ENCODE data around the gene SLC25A26. TPM values are rescaled to one million over a fixed set of nuclear protein-coding genes. Genes with fewer than 3 reads are reported as not detected.

Gene SLC25A26
- total and polyA plus RNA-seq, 8 donors: 5.1 to 13.6 (median 9.9) TPM

- H3K4me1 ChIP-seq: peaks cover 0 to 11% (median 4%) of the 10 kb centered on the region in 3 donors
- no peak for TF ChIP-seq CTCF (IDR thresholded peaks at IDR 0.05)
- H3K36me3 ChIP-seq: peaks cover 4 to 93% (median 70%) of the 10 kb centered on the region in 3 donors
- no peak overlapping the region for H3K4me3 ChIP-seq
- intact Hi-C loops (cut with DNase I): no loop called here
- H3K9me3 ChIP-seq: no peaks in the 10 kb centered on the region
- FAIRE-seq: no peak
- no peak for ATAC-seq
- no peak for DNase-seq
- no peaks in the 10 kb centered on the region for H3K27me3 ChIP-seq
- 83 to 89% methylated on average over 10 of the region's 10 CpGs for WGBS, 2 donors
- H3K27ac ChIP-seq: peak overlapping the region in 1 of 4 donors; percentile 22
Observed at GRCh38 chr3:66382142-66382541, 161.3 kb downstream of the SLC25A26 start.

DNA sequence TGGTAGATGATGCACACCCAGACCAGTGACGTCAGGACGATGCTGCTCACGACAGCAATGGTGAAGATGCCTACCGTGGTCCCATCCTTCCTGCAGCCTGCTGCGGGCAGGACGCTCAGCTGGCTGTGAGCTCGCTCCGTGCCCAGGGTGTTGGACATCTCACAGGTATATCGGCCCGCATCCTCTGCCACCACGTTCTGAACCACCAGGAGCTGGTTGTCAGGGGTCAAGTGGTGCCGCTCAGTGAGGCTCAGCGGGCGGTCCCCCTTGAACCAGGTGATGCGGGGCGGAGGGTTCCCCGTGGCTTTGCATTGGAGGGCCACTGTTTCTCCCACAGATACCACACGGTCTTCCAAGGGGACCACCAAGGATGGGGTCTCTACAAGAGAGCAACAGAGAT is 162.2 kb downstream of the SLC25A26 start:
- Histone ChIP-seq H3K36me3 (peaks cover 4 to 85% (median 66%) of the 10 kb centered on the region in 3 donors), H3K27me3 (no peaks in the 10 kb centered on the region), H3K9me3 (no peaks in the 10 kb centered on the region), H3K4me3 (no peak overlapping the region), H3K27ac (no peak overlapping the region), H3K4me1 (peaks cover 0 to 3% (median 0%) of the 10 kb centered on the region in 3 donors)
- FAIRE-seq (no peak), DNase-seq (no peak), ATAC-seq (no peak)
- WGBS, 2 donors: 91 to 93% methylated on average over 18 of the region's 18 CpGs
- TF ChIP-seq CTCF (IDR thresholded peaks at IDR 0.05): no peak
- intact Hi-C loops (cut with DNase I): no loop called here

DNA sequence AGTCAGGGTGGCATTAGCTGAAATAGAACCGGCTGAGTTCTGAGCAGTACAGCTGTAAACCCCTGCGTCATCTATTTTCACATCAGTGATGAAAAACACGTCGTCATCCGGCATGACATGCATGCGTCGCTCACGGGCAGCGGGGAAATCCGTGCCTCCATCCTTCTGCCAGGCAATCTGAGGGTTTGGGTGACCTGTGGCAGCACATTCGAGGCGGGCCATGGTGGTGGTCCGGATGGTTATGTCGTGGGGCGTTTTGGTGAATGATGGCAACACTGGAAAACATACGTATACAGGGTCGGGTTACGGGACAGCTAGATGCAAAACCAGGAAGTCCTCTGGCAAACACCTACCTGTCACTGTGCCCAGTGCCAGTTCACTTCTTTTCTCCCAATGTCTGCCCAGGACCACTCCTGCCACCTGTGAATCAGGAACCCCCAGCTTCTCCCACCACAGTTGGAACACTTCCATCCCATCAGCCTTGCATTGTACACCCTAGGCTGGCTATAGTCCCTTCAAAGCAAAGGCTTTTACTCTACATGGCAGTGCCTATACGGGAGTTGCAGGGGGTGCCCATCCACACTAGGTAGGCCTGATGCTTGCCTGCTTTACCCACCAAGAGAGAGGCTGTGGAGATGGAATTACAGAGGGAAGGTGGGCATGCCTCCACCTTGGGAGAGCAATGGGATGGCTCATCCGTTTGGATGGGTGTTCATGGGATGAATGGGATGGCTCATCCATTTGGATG is 163.4 kb downstream of the SLC25A26 start:
- ATAC-seq: no peak
- no peak for DNase-seq
- Histone ChIP-seq H3K4me1 (no peaks in the 10 kb centered on the region), H3K36me3 (peaks cover 4 to 82% (median 55%) of the 10 kb centered on the region in 3 donors), H3K4me3 (no peak overlapping the region), H3K27ac (no peak overlapping the region), H3K9me3 (no peaks in the 10 kb centered on the region), H3K27me3 (no peaks in the 10 kb centered on the region)
- no peak for TF ChIP-seq CTCF (IDR thresholded peaks at IDR 0.05)
- FAIRE-seq: no peak
- intact Hi-C loops (cut with DNase I): no loop called here
- WGBS, 2 donors: 90 to 91% methylated on average over 20 of the region's 20 CpGs

- Histone ChIP-seq H3K36me3 (peaks cover 4 to 73% (median 53%) of the 10 kb centered on the region in 3 donors), H3K27me3 (no peaks in the 10 kb centered on the region), H3K4me1 (peaks cover 0 to under 1% (median 0%) of the 10 kb centered on the region in 3 donors), H3K9me3 (no peaks in the 10 kb centered on the region), H3K4me3 (no peak overlapping the region), H3K27ac (no peak overlapping the region)
- FAIRE-seq (no peak), ATAC-seq (peak in 2 of 4 donors; percentile 19 to 28), DNase-seq (no peak)
- intact Hi-C loops (cut with DNase I): no loop called here
- no peak for TF ChIP-seq CTCF (IDR thresholded peaks at IDR 0.05)
Observed at GRCh38 chr3:66385066-66385465, 164.3 kb downstream of the SLC25A26 start.

Data from pancreas (tissue), 10 donors.